Posterior vena cava (tissue), 2 donors: Measurements from ENCODE around the gene LOXHD1. TPM values are rescaled to one million over a fixed set of nuclear protein-coding genes. Genes with fewer than 3 reads are reported as not detected.

Experiments used
- DNase-seq: peaks from one replicate; pipeline ENCODE4 v3.0.0-alpha.2; 2020; ENCODE audit warnings: low spot score
- intact Hi-C, 2 donors: fragments of 100-400 bp; cut with DNase I; formaldehyde crosslinking; loops; one replicate each; pipeline versions ENCODE4 v1.14.1 to v1.14.2; 2022 to 2023
- total RNA-seq, 2 donors: library from RNA; stranded (reverse); fragmentation: NEBNext Ultra II Directional; extraction: Animal tissue kit (Norgen Biotek cat#: 25700); gene quantifications; one replicate each; pipeline ENCODE4 v1.2.1, GENCODE V29; 2021
- donor health status: DM: yes; HTN: yes; CAD: no.
- donor health status: DM: yes; HTN: yes; CAD: no.

LOXHD1 gene
- total RNA-seq, 2 donors from 2014 or later = 0.37 to 0.38 TPM

GRCh38 chr18:46676182-46676835 is 19.3 kb upstream of the LOXHD1 start:
- no peak for DNase-seq
- intact Hi-C loops = no loop called here

- intact Hi-C loops = no loop called here
- no peak for DNase-seq
These were observed 18.1 kb upstream of the LOXHD1 start for GRCh38 chr18:46675112-46675511.

- intact Hi-C loops = no loop called here
- DNase-seq = no peak
These were observed 15.3 kb upstream of the LOXHD1 start for GRCh38 chr18:46672062-46672970.

- DNase-seq = peak; percentile 71
- intact Hi-C loops = no loop called here
These were observed 11.7 kb upstream of the LOXHD1 start for GRCh38 chr18:46668694-46669093.

- peak; percentile 71 for DNase-seq
- intact Hi-C loops = no loop called here
These were observed 11.1 kb upstream of the LOXHD1 start for GRCh38 chr18:46668135-46668534.

- intact Hi-C loops = loop anchor here in 1 of 2 donors (5.0 kb wide), 1 partner anchor 536 kb away; no protein-coding TSS in a partner anchor
- no peak for DNase-seq
These were observed 6.5 kb upstream of the LOXHD1 start for GRCh38 chr18:46663539-46663938.

- no peak for DNase-seq
- intact Hi-C loops = loop anchor here in 1 of 2 donors (5.0 kb wide), 1 partner anchor 534 kb away; no protein-coding TSS in a partner anchor
These were observed 4.1 kb upstream of the LOXHD1 start for GRCh38 chr18:46660957-46661749.

- intact Hi-C loops = loop anchor here (5.0 to 10.0 kb wide), 3 partner anchors 377 to 512 kb away; a partner anchor contains a TSS
- no peak for DNase-seq
These were observed 2.5 kb upstream of the LOXHD1 start for GRCh38 chr18:46659484-46659883.

- intact Hi-C loops = loop anchor here (1.0 to 10.0 kb wide), 4 partner anchors 374 to 509 kb away; a partner anchor contains a TSS
- no peak for DNase-seq
These were observed 500 bp downstream of the LOXHD1 start for GRCh38 chr18:46656326-46657114.

GRCh38 chr18:46652372-46652771 is 4.6 kb downstream of the LOXHD1 start:
- DNase-seq = no peak
- intact Hi-C loops = loop anchor here in 1 of 2 donors (10.0 kb wide), 1 partner anchor 478 kb away; a partner anchor contains a TSS

- DNase-seq = no peak
- intact Hi-C loops = loop anchor here in 1 of 2 donors (10.0 kb wide), 1 partner anchor 476 kb away; a partner anchor contains a TSS
These were observed 6.3 kb downstream of the LOXHD1 start for GRCh38 chr18:46650681-46651080.

GRCh38 chr18:46649071-46649862 is 7.8 kb downstream of the LOXHD1 start:
- no peak for DNase-seq
- intact Hi-C loops = no loop called here

GRCh38 chr18:46646468-46646867 is 10.6 kb downstream of the LOXHD1 start:
- no peak for DNase-seq
- intact Hi-C loops = no loop called here

- no peak for DNase-seq
- intact Hi-C loops = no loop called here
These were observed 14.5 kb downstream of the LOXHD1 start for GRCh38 chr18:46642561-46642960.

GRCh38 chr18:46641917-46642316 is 15.1 kb downstream of the LOXHD1 start:
- intact Hi-C loops = no loop called here
- no peak for DNase-seq

GRCh38 chr18:46639386-46639785 is 17.6 kb downstream of the LOXHD1 start:
- DNase-seq = no peak
- intact Hi-C loops = no loop called here

- intact Hi-C loops = no loop called here
- no peak for DNase-seq
These were observed 20.9 kb downstream of the LOXHD1 start for GRCh38 chr18:46636040-46636630.
